NB4 (cell line): ENCODE results near the gene PRKCE.

Experiments used
- CTCF ChIP-seq: IDR thresholded peaks from one replicate; pipeline ENCODE4 v1.5.1; 2012; ENCODE audit warnings: low read depth, low read length
- POLR2A ChIP-seq: IDR thresholded peaks from 2 replicates; pipeline ENCODE4 v1.6.1; 2011; ENCODE audit warnings: mild to moderate bottlenecking; ENCODE audit not compliant: insufficient read length; ENCODE audit errors: extremely low read depth

- no peak for TF ChIP-seq CTCF
- TF ChIP-seq POLR2A: no peak
Observed at GRCh38 chr2:45763797-45764196, 112.3 kb downstream of the PRKCE start.
